ENCODE data around the gene WHAMM. TPM values are rescaled to one million over a fixed set of nuclear protein-coding genes. Genes with fewer than 3 reads are reported as not detected.

Gene WHAMM
- polyA plus RNA-seq, 2 of the 4 experiments (the other 2 are of a cell fraction): 5.1 to 5.6 TPM

- DNase-seq (ENCODE audit: low read depth in 1 of 2, low spot score in 1 of 2): no peak
- 94% methylated on average over 4 of the region's 4 CpGs for WGBS (ENCODE audit: missing lambda C conversion rate)
- no peak overlapping the region for H3K4me3 ChIP-seq
- TF ChIP-seq CBX2 (IDR thresholded peaks at IDR 0.05; ENCODE audit: borderline replicate concordance, low read depth) (no peak), CEBPB (IDR thresholded peaks at IDR 0.05) (no peak), PHF8 (IDR thresholded peaks at IDR 0.05; ENCODE audit: borderline replicate concordance, low read depth) (no peak), E2F6 (IDR thresholded peaks at IDR 0.05; ENCODE audit: borderline replicate concordance, low read depth) (no peak), KDM5A (IDR thresholded peaks at IDR 0.05) (no peak), EP300 (IDR thresholded peaks at IDR 0.05) (no peak), KDM1A (IDR thresholded peaks at IDR 0.05; ENCODE audit: low read depth) (no peak), HMGXB4 (CRISPR knock-in tag; IDR thresholded peaks at IDR 0.05; ENCODE audit: borderline replicate concordance) (no peak), MYC (IDR thresholded peaks at IDR 0.05; ENCODE audit: borderline replicate concordance, low read length) (no peak), MAZ (IDR thresholded peaks at IDR 0.05; ENCODE audit: borderline replicate concordance, low read depth, low read length) (no peak), BHLHE40 (IDR thresholded peaks at IDR 0.05; ENCODE audit: low read depth, low read length) (no peak), RNF2 (IDR thresholded peaks at IDR 0.05; ENCODE audit: borderline replicate concordance, low read depth) (no peak), PBX3 (IDR thresholded peaks at IDR 0.05) (no peak), NFE2L2 (conservative IDR thresholded peaks at IDR 0.05; ENCODE audit: low read length) (no peak), ZSCAN20 (CRISPR knock-in tag; IDR thresholded peaks at IDR 0.05) (no peak), TP53 (CRISPR knock-in tag; IDR thresholded peaks at IDR 0.05) (no peak), JUN (IDR thresholded peaks at IDR 0.05) (no peak), HEYL (CRISPR knock-in tag; IDR thresholded peaks at IDR 0.05) (no peak)
- ChIA-PET CTCF (interaction anchor here (0.6 to 0.9 kb wide), 2 partner anchors 20 to 26 kb away, joined by 3 to 4 read pairs; no protein-coding TSS in a partner anchor), POLR2A (no interaction called here)
- no peak for FAIRE-seq
- no peak overlapping the region for H3K27ac ChIP-seq
- no peaks in the 10 kb centered on the region for H3K9me3 ChIP-seq
- H3K4me2 ChIP-seq: no peak overlapping the region
- H3K4me1 ChIP-seq: peaks cover 27% of the 10 kb centered on the region
- ATAC-seq: no peak
These were observed 19.8 kb downstream of the WHAMM start for GRCh38 chr15:82829234-82829633.

- TF ChIP-seq ZC3H11A (IDR thresholded peaks at IDR 0.05) (no peak), NFE2L2 (conservative IDR thresholded peaks at IDR 0.05; ENCODE audit: low read length) (no peak), EHF (CRISPR knock-in tag; IDR thresholded peaks at IDR 0.05) (no peak), KDM5A (IDR thresholded peaks at IDR 0.05) (no peak), HES2 (IDR thresholded peaks at IDR 0.05) (no peak), POLR2AphosphoS2 (conservative IDR thresholded peaks at IDR 0.05; ENCODE audit: low read length) (no peak), RARB (CRISPR knock-in tag; IDR thresholded peaks at IDR 0.05) (no peak), ZSCAN20 (CRISPR knock-in tag; IDR thresholded peaks at IDR 0.05) (no peak), ZNF302 (CRISPR knock-in tag; IDR thresholded peaks at IDR 0.05) (no peak), JUN (IDR thresholded peaks at IDR 0.05) (no peak), MAZ (IDR thresholded peaks at IDR 0.05; ENCODE audit: borderline replicate concordance, low read depth, low read length) (no peak), CHD2 (IDR thresholded peaks at IDR 0.05; ENCODE audit: low read length, partially characterized antibody) (no peak), USF2 (IDR thresholded peaks at IDR 0.05) (no peak), NPAS2 (CRISPR knock-in tag; IDR thresholded peaks at IDR 0.05; ENCODE audit: borderline replicate concordance) (no peak), FOSB (CRISPR knock-in tag; IDR thresholded peaks at IDR 0.05) (no peak)
- WGBS (ENCODE audit: missing lambda C conversion rate): 89% methylated on average over 15 of the region's 18 CpGs
- Histone ChIP-seq H3K4me2 (no peak overlapping the region), H3K9me3 (no peaks in the 10 kb centered on the region), H3K4me3 (no peak overlapping the region), H3K4me1 (peaks cover 27% of the 10 kb centered on the region), H3K27ac (no peak overlapping the region)
- DNase-seq (ENCODE audit: low read depth in 1 of 2, low spot score in 1 of 2) (no peak), FAIRE-seq (no peak), ATAC-seq (no peak)
- ChIA-PET CTCF (interaction anchor here (0.8 kb wide), 1 partner anchor 19 kb away, joined by 3 read pairs; no protein-coding TSS in a partner anchor), POLR2A (interaction anchor here (1.4 kb wide), 1 partner anchor 20 kb away, joined by 3 read pairs; no protein-coding TSS in a partner anchor)
These were observed 21.2 kb downstream of the WHAMM start for GRCh38 chr15:82830427-82831173.
